Measurements from ENCODE around the gene TTLL10.
A peak's percentile ranks its signal among the peaks of the same experiment; 100 is the strongest.
"Not testable (repeated sequence)": the region's sequence is repeated elsewhere in the genome, so short reads cannot be mapped to it uniquely, and the experiment has no call there.

The TTLL10 gene

DNA sequence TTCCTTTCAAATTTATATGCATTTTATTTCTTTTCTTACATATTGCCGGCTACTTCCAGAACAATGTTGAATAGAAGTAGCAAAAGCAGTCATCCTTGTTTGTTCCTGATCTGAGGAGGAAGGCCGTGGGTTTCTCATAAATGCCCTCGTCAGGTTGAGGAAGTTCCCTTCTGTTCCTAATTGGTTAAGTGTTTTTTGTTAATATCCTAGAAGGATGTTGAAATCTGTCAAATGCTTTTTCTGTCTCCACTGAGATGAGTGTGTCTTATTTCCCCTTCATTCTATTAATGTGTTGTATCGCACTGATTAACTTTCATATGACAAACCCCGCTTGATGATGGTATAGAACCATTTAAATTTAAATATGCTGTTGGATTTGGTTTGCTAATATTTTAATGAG, 15.4 kb downstream of the TTLL10 start:
- DNase-seq: no peak

DNA sequence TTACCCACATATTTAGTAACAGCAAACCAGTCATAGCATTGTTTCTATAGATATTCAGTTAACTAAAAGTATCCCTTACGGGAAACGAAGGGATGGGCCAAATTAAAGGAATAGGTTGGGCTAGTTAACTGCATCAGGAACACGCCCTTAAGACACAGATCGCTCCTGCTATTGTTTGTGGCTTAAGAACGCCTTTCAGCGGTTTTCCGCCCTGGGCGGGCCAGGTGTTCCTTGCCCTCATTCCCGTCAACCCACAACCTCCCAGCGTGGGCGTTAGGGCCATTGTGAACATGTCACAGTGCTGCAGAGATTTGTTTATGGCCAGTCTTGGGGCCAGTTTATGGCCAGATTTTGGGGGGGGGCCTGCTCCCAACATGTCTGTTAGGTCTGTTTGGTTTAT, 18.1 kb downstream of the TTLL10 start:
- no peak for DNase-seq

- DNase-seq: no peak
These were observed 21.0 kb downstream of the TTLL10 start for GRCh38 chr1:1194723-1195122.

GRCh38 chr1:1195726-1196125, 22.0 kb downstream of the TTLL10 start:
- DNase-seq: not testable (repeated sequence)

DNA sequence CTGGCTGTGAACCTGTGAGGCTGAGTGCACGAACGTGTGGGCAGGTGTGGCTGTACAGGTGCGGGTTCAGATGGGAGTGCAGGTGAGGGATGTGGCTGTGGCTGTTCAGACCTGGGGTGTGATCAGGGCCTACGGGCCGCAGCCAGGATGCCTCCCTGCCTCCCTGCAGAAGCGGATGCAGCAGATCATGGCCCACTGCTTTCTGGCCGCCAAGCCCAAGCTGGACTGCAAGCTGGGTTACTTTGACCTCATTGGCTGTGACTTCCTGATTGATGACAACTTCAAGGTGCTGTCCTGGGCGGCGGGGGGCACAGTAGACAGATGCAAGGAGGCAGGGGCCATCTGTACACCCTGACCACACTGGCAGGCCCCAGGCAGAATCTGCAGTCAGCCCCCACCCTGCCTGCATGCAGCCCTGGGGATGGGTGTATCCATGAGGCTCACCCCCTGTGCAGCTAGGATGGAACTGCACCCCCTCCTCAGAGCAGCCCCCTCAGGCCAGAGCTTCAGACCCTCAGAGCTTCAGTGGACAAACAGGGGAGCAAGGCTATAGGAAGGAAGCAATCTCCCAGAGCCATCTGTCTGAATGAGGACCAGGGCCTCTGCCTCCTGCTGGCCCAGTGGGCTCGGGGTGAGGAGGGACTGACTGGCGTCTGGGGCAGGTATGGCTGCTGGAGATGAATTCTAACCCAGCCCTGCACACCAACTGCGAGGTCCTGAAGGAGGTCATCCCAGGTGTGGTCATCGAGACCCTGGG, 22.9 kb downstream of the TTLL10 start:
- DNase-seq: no peak

DNA sequence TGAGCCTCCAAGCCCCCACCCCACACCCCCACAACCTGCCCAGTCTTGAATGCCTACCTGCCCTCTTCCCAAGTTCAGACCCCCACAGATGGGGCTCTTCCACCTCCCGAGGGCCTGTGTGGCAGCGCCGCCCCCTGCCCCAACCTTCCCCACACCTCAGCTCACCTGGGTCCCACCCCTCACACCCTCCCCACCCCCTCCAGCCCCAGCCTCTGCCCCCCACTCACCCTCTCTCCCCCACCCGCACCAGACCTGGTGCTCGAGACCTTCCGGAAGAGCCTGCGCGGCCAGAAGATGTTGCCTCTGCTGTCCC, 23.5 kb downstream of the TTLL10 start:
- no peak for DNase-seq

DNA sequence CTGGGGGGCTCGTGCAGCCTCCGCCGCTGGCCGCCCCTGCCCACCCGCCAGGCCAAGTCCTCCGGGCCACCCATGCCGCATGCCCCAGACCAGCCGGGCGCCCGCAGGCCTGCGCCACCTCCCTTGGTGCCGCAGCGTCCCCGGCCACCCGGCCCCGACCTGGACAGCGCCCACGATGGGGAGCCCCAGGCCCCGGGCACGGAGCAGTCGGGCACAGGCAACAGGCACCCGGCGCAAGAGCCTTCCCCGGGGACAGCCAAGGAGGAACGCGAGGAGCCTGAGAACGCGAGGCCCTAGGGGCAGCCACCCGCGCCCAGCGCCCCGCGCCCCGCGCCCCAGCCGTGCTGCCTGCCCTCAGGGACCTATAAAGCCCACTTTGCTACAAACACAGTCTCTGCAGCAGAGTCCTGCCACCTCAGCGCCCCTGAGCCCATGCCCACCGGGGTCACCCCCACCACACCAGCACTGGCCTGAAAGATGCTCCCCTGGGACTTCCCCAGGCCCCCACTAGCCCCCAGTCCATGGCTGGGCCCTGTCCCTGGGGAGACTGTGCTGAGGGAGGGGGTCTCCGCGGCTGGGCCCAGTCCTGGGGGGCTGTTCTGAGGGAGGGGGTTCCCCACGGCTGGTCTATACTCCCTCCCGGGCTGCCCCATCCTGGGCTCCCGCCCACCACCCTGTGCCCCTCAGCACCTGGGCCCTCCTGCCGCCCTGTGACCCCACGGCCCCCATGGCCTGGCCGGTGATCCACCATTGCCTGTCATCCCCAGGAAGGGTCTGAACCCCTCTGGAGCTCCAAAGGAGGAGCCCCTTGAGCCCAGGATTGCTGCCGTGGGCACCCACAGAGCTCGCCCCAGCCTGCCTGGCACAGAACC, 24.1 kb downstream of the TTLL10 start:
- no peak for DNase-seq

- DNase-seq: no peak
These were observed 24.9 kb downstream of the TTLL10 start for GRCh38 chr1:1198423-1199140.

GRCh38 chr1:1199141-1199960, 25.7 kb downstream of the TTLL10 start:
- no peak for DNase-seq

DNA sequence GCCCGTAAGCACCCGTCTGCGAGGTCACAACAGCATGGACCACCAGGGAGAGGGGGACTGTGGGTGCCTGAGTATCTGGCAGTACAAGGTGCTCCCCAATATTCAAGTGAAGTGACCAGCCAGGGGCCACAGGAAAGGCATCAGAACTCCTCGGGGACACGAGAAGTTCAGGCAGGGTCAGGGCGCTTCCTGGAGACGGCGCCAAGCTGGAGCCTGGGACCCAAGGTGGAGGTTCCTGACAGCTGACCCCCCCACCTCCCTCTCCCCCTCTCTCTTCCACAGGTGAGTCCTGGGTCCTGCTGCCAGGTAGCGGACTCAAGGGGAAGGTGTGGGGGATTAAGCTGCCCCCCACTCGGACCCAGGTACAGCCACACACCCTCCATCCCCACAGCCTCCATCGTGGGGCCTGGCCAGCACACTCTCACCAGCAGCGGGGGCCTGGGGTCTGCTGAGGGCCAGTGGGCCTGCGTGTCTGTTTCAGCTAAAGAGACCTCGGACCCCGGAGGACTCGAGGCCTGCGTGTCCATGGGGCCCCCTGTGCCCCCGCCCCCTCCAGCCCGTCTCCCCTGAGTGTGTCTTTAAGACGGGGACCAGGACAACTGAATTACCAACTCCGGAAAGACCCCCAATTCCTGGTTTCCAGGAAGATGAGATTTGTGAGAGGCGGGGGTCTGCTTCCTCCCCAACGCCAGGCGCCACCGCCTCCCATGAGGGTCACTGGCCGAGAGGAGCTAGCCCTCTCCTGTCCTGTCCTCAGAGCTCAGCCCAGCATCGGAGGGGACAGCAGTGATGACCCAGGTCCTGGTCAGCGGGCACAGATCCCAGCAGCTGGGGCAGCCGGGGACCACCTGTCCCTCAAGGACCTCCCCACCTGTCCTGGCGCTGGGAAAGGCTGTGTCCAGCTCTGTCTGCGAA, 26.5 kb downstream of the TTLL10 start:
- DNase-seq: no peak

GRCh38 chr1:1200876-1201810, 27.5 kb downstream of the TTLL10 start:
- peak; percentile 90 to 94 for DNase-seq

DNA sequence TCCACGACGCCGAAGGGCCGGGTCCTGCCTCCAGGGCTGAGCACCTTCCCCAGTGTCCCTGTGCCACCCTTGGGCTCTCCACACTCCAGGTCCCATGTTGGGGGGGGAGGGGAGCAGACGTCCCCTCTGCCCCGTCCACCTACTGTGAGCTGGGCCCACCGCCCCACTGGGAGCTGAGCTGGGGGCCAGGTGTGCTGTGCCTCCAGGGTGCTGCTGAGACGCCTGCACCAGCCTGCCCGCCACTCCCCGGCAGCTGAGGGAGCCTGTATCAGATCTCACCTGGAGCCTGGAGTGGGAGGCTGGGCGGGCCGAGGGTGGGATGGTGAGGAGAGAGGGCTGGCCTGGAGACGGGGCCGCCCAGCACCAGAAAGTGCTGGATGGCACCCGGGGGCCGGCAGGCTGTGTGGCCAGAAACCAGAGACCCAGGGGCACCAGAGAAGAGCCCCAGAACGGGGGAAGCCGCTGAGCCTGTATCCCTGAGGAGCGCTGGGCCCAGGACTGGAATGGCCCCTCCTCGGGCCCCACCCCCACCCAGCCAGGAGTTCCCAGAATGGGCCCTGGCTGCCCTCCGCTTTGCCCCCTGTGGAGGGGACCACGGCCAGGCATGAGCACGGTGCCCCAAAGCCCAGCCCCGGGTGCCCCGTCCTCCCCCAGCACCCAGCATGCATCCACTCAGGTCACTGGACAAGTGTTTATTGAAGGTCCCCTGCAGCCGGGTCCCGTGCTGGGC, 29.3 kb downstream of the TTLL10 start:
- DNase-seq: no peak

DNA sequence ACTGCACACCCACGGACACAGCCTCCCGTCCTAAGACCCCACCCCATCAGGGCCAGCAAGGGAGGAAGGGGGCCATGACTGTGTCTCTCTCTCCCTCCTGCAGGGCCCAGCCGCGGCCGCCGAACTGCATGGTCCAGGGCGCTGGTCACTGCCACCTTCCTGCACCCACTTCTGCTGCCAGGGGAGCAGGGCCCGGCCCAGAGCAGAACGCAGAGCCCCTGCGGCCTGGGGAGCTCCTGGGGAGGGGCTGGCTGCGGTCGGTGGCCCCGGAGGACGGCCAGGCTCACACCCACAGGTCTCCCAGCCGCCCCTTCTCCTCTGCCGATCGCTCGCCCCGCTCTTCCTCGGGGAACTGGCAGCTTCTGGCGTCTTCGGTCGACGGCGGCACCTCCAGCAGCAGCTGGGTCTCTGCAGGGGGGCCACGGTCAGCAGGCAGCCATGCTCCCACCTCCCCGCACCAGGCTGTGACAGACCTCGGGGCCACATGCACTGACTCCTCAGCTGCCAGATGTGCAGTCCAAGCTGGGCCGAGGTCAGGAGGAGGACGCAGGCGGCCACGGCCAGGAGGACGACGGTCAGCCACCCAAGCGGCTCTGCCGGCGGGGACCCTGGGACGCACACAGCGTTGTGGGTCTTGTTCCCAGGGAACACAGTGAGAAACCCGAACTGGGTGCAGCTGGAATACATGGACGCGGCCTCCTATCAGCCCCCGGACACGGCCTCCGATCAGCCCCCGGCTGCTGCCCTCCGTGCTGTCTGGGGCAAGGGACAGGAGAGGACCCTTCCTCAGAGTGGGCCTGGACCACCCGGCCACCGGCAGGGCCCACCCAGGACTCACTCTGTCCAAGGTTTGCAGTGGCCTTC, 30.1 kb downstream of the TTLL10 start:
- DNase-seq: no peak

DNA sequence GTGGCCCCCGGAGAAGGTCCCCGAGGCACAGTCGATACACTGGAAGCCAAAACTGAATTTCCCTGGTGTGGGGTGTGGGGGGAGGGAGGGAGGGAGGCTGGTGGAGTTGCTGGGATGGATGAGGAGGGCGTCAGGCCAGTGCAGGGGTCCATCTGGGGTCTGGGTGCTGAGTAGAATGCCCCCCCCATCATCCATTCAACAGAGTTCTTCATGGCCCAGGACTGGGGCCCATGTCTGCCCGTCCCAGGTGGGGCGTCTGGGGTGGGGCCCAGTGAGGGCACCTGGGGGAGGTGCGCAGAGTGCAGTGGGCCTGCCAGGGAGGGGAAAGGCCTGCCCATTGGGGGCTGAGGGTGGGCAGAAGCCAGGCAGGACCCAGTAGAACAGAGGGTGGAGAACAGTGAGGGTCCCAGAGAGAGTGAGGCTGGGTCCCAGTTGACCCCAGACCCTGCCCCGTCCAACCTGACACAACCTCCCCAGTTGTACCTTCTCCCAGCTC, 30.8 kb downstream of the TTLL10 start:
- DNase-seq: no peak

DNA sequence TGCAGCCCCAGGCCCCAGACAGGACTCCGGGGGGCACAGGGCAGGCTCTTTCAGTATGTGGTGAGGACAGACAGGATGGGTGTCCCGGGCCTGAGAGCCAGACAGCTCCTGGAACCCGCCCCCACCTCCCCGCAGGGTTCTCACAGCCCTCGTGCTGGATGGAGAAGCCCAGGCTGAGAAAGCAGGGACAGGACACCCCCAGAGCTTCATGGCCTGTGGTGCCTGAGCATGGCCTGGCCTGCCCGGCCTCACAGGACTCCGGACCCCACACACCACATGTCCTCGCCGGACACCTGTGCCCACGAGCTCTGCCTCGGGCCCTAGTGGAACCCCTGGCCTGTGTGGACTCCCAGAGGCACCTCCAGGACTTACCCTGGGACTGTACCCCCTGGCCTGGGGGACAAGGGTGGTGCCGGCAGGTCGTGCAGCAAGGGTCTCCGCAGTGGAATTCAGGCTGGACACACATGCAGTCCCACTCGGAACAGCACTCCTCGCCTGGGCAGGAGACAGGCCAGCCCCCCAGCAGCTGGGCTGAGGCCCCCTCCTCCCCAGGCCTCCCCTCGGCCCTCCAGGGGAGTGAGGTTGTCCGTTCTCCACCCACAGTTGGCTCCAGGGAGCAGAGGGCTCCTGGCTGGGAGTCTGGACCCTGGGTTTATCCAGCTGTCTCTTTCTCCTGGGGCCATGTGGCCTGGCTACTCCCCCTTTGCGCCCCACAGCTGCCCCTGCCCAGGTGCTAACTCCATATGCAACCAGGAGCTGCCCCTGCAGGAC, 31.5 kb downstream of the TTLL10 start:
- no peak for DNase-seq

- no peak for DNase-seq
These were observed 32.2 kb downstream of the TTLL10 start for GRCh38 chr1:1205769-1206375.

DNA sequence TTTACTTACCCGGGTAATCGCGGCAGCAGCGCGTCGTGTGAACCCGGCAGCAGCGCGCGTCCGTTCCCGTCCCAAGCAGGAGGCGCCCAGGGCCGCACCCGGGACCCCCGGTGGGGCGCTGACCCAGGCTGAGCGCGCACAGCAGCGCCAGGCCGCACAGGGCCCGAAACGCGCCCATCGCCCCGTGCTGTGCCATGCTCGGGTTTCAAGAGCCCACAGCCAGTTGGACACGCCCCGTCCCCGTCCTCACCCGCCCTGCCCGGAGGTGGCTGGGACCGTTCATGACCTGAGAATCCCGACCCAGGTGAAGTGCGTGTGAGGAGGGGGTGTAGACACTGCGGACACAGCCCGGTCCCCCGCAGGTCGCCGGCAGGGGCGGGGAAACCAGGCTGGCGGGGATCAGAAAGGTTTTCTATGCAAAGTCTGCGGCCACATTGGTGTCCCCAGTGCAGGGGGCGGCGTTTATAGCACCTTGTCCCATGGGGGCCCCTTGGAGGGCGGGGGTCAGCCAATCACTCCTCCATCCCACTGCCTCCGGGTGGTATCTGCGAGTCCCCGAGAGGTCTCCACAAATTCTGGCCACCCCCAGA, 32.8 kb downstream of the TTLL10 start, which contains the start of gene TNFRSF18:
TNFRSF18 (minus strand) TSS at position 217 of the 590 bp plus-strand sequence; CDS start at position 196, 21 bp downstream.
- peak; percentile 54 to 57 for DNase-seq
